Fibroblast of lung (primary cell): Measurements from ENCODE around the gene SLC12A9.

ENCODE experiments used
- CTCF ChIP-seq, 2 donors: IDR thresholded peaks in 1 of 2; conservative IDR thresholded peaks in 1 of 2; 1 replicate in 1 of 2; 2 replicates in 1 of 2; pipeline ENCODE4 v1.5.1; 2011 to 2012; ENCODE audit warnings: low read length in 2 of 2, control low read depth in 1 of 2, inconsistent platforms in 1 of 2, low read depth in 1 of 2, mild to moderate bottlenecking in 1 of 2
- EZH2 ChIP-seq: IDR thresholded peaks from 2 replicates; pipeline ENCODE4 v1.5.1; 2012; ENCODE audit warnings: low read length, control low read depth, mild to moderate bottlenecking; ENCODE audit errors: missing control alignments

- TF ChIP-seq CTCF (conservative IDR thresholded peaks at IDR 0.05 in 1 of 2, IDR thresholded peaks at IDR 0.05 in 1 of 2; ENCODE audit: low read depth in 1 of 2, low read length in 2 of 2) (no peak), EZH2 (no peak)
Measured at GRCh38 chr7:100802951-100803350, 49.6 kb upstream of the SLC12A9 start.
